K562 (cell line): Measurements from ENCODE around the gene POLD3. TPM values are rescaled to one million over a fixed set of nuclear protein-coding genes. Genes with fewer than 3 reads are reported as not detected.
A peak's percentile ranks its signal among the peaks of the same experiment; 100 is the strongest.

ENCODE experiments used
- ARID3A ChIP-seq: IDR thresholded peaks from 2 replicates; pipeline ENCODE4 v1.6.1; 2012; ENCODE audit warnings: low read depth, low read length, improper control_type of control experiment, borderline replicate concordance
- DACH1 ChIP-seq: fragments of 450-650 bp; IDR thresholded peaks from 2 replicates; pipeline ENCODE4 v1.6.1; 2018; ENCODE audit not compliant: partially characterized antibody
- E2F4 ChIP-seq: sonication (generic); formaldehyde crosslinking; IDR thresholded peaks from 2 replicates; pipeline ENCODE4 v1.8.0; 2022; ENCODE audit warnings: mild to moderate bottlenecking, low read depth, missing genetic modification reagents
- EHMT2 ChIP-seq: fragments of 450-650 bp; IDR thresholded peaks from 2 replicates; pipeline ENCODE4 v1.6.1; 2018; ENCODE audit warnings: antibody characterized with exemption
- EP400 ChIP-seq: fragments of 450-650 bp; IDR thresholded peaks from 2 replicates; pipeline ENCODE4 v1.6.1; 2017; ENCODE audit warnings: antibody characterized with exemption, mild to moderate bottlenecking, moderate library complexity
- EZH2 ChIP-seq: IDR thresholded peaks from 2 replicates; pipeline ENCODE4 v1.6.1; 2012; ENCODE audit warnings: low read depth, mild to moderate bottlenecking, inconsistent platforms, low read length, borderline replicate concordance
- HDAC2 ChIP-seq: fragments of 450-650 bp; IDR thresholded peaks from 2 replicates; pipeline ENCODE4 v1.6.1; 2016; ENCODE audit warnings: mild to moderate bottlenecking
- KDM1A ChIP-seq, 2 experiments: fragments of 450-650 bp; IDR thresholded peaks; 2 replicates each; pipeline ENCODE4 v1.6.1; 2016; ENCODE audit warnings: mild to moderate bottlenecking in 2 of 2
- MTA3 ChIP-seq: fragments of 450-650 bp; formaldehyde crosslinking; IDR thresholded peaks from 2 replicates; pipeline ENCODE4 v1.6.1; 2017; ENCODE audit warnings: mild to moderate bottlenecking, borderline replicate concordance
- PHF8 ChIP-seq: fragments of 200-600 bp; sonication (generic); IDR thresholded peaks from 2 replicates; pipeline ENCODE4 v1.6.1; 2012; ENCODE audit warnings: mixed run types, mild to moderate bottlenecking, inconsistent platforms, low read length, moderate library complexity, borderline replicate concordance
- RBM22 ChIP-seq: fragments of 200-400 bp; formaldehyde crosslinking; IDR thresholded peaks from 2 replicates; pipeline ENCODE4 v1.6.1; 2018; ENCODE audit warnings: low read length, low read depth; ENCODE audit not compliant: poor library complexity, severe bottlenecking
- SAP30 ChIP-seq: fragments of 200-600 bp; sonication (generic); IDR thresholded peaks from 2 replicates; pipeline ENCODE4 v1.6.1; 2012; ENCODE audit warnings: borderline replicate concordance, low read depth, mild to moderate bottlenecking, moderate library complexity, low read length, control low read depth, inconsistent platforms; ENCODE audit not compliant: insufficient read depth, poor library complexity, severe bottlenecking
- SMARCE1 ChIP-seq: fragments of 450-650 bp; IDR thresholded peaks from 2 replicates; pipeline ENCODE4 v1.7.1; 2016; ENCODE audit warnings: mild to moderate bottlenecking
- TARDBP ChIP-seq: fragments of 450-650 bp; IDR thresholded peaks from 2 replicates; pipeline ENCODE4 v1.6.1; 2016
- ZNF407 ChIP-seq: fragments of 450-650 bp; IDR thresholded peaks from 2 replicates; pipeline ENCODE4 v1.6.1; 2016; ENCODE audit warnings: low read depth
- ZZZ3 ChIP-seq: fragments of 450-650 bp; IDR thresholded peaks from 2 replicates; pipeline ENCODE4 v1.6.1; 2016; ENCODE audit warnings: antibody characterized with exemption, mild to moderate bottlenecking, moderate library complexity
- polyA plus RNA-seq, 8 experiments: library from polyadenylated mRNA; depleted of rRNA in 4 of 8; stranded (reverse) in 5 of 8; unstranded in 3 of 8; fragments of >200 nt; fragmentation: Nextera tagmentation in 2 of 8; fragmentation: Illumina TruSeq in 1 of 8; extraction: Ambion mirVana in 2 of 8; extraction: Trizol in 1 of 8; gene quantifications; 2 replicates each; pipeline versions ENCODE4 v1.2.1 to v1.2.3, GENCODE V29; 2011 to 2014; ENCODE audit warnings: inconsistent platforms in 1 of 8, missing spikeins in 1 of 8
- total RNA-seq, 7 experiments: library from RNA; depleted of rRNA in 6 of 7; stranded (reverse); fragments of >200 nt in 6 of 7; fragmentation: Illumina TruSeq in 2 of 7; extraction: Trizol in 2 of 7; gene quantifications; 2 replicates each; pipeline versions ENCODE4 v1.2.1 to v1.2.3, GENCODE V29; 2011 to 2021; ENCODE audit warnings: low replicate concordance in 1 of 7

Gene POLD3
- total and polyA plus RNA-seq, 9 of the 15 experiments (the other 6 are each of a cell fraction or from before 2014, with no cell fraction given): 10.6 to 40.1 (median 24.6) TPM

DNA sequence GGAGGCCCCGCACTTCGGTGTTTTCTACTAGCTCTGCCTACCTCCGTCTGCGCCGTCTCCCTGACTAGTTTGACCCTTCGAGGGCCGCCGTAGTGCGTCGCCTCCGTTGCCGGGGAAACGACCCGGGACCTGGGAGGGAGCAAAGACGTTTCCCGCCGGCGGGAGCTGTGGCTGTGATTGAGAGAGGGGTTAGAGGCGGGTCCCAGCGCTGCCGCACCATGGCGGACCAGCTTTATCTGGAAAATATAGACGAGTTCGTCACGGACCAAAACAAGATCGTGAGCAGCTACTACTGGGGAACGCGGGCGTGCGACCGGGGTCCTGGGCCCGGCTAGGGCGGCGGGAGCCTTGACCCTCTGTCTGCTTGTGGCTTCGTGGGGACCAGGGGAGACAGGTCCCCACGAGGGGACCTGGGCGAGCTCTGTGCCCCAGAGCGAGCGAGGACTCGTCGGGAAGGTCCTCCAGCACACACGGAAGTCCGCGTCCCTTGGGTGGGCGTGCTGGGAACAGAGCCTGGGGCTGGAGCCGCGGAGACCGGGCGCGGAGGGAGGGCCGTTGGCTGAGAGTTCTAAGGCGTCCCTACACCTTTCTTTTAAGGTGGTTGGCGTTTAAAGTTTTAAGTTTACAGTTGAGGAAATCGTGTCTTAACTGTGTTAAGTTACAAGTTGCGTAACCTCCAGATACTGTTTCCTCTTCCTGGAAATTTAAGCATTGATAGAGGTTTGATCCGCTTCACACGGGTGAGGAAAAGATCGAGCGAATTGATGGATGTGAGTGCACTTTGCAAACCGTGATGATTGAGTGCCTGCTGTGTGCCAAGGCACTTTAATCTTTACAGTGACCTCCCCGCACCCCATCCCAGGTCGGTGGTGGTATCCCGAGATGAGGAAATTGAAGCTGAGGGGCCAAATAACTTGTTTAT lies at the start of gene POLD3 (continued):
- TF ChIP-seq ZZZ3 (peak; percentile 74; the same call in 1 of the 2 replicates), EZH2 (no peak), RBM22 (peak; percentile 45), SAP30 (peak; percentile 93), ZNF407 (peak; percentile 97), MTA3 (peak; percentile 99), TARDBP (no peak), EHMT2 (no peak), KDM1A (IDR thresholded peaks at IDR 0.05) (peak; percentile 81 to 84), E2F4 (CRISPR knock-in tag) (peak; percentile 94), ARID3A (no peak), EP400 (peak; percentile 83), HDAC2 (peak; percentile 82), DACH1 (no peak), PHF8 (peak; percentile 83), SMARCE1 (no peak)
